HepG2 (cell line): ENCODE data around the gene BCL2L2. TPM values are rescaled to one million over a fixed set of nuclear protein-coding genes. Genes with fewer than 3 reads are reported as not detected.

Source experiments
- BRD4 ChIP-seq: sonication (generic); formaldehyde crosslinking; IDR thresholded peaks from 2 replicates; pipeline ENCODE4 v1.4.0; 2020; ENCODE audit warnings: missing genetic modification reagents
- CBFB ChIP-seq: sonication (generic); formaldehyde crosslinking; IDR thresholded peaks from 2 replicates; pipeline ENCODE4 v1.4.0; 2020; ENCODE audit warnings: missing genetic modification reagents
- CEBPB ChIP-seq: IDR thresholded peaks from 2 replicates; pipeline ENCODE4 v1.6.1; 2011; ENCODE audit warnings: low read depth, low read length, improper control_type of control experiment, borderline replicate concordance
- CEBPG ChIP-seq: IDR thresholded peaks from 2 replicates; pipeline ENCODE4 v1.6.1; 2016
- EED ChIP-seq: sonication (generic); formaldehyde crosslinking; IDR thresholded peaks from 2 replicates; pipeline ENCODE4 v1.5.0; 2020; ENCODE audit warnings: mild to moderate bottlenecking, missing genetic modification reagents
- FOXC1 ChIP-seq: sonication (generic); formaldehyde crosslinking; IDR thresholded peaks from 2 replicates; pipeline ENCODE4 v1.8.0; 2022; ENCODE audit warnings: mild to moderate bottlenecking, missing genetic modification reagents, borderline replicate concordance
- GABPB1 ChIP-seq: IDR thresholded peaks from 2 replicates; pipeline ENCODE4 v1.6.1; 2016; ENCODE audit warnings: mild to moderate bottlenecking, missing genetic modification reagents, moderate library complexity, missing compliant biosample characterization
- GLI4 ChIP-seq: sonication (generic); formaldehyde crosslinking; IDR thresholded peaks from 2 replicates; pipeline ENCODE4 v1.5.1; 2020; ENCODE audit warnings: missing genetic modification reagents, mild to moderate bottlenecking, moderate library complexity, borderline replicate concordance
- GPN1 ChIP-seq: sonication (generic); formaldehyde crosslinking; IDR thresholded peaks from 2 replicates; pipeline ENCODE4 v1.5.1; 2020; ENCODE audit warnings: missing genetic modification reagents, borderline replicate concordance
- HDAC6 ChIP-seq: fragments of 200-600 bp; sonication (generic); IDR thresholded peaks from 2 replicates; pipeline ENCODE4 v1.7.0; 2017; ENCODE audit warnings: mild to moderate bottlenecking, antibody characterized with exemption, low read length, low read depth
- KAT8 ChIP-seq: IDR thresholded peaks from 2 replicates; pipeline ENCODE4 v1.6.1; 2016; ENCODE audit warnings: missing genetic modification reagents, missing compliant biosample characterization
- KDM1A ChIP-seq: IDR thresholded peaks from 2 replicates; pipeline ENCODE4 v1.6.1; 2016; ENCODE audit warnings: missing compliant biosample characterization
- KLF13 ChIP-seq: sonication (generic); formaldehyde crosslinking; IDR thresholded peaks from 2 replicates; pipeline ENCODE4 v1.4.0; 2020; ENCODE audit warnings: mild to moderate bottlenecking, missing genetic modification reagents
- MED13 ChIP-seq: sonication (generic); formaldehyde crosslinking; IDR thresholded peaks from 2 replicates; pipeline ENCODE4 v1.5.0; 2020; ENCODE audit warnings: missing genetic modification reagents
- ONECUT2 ChIP-seq: sonication (generic); formaldehyde crosslinking; IDR thresholded peaks from 2 replicates; pipeline ENCODE4 v1.4.0; 2020; ENCODE audit warnings: missing genetic modification reagents
- PCBP1 ChIP-seq: fragments of 200-400 bp; formaldehyde crosslinking; IDR thresholded peaks from 2 replicates; pipeline ENCODE4 v1.6.1; 2017; ENCODE audit warnings: mild to moderate bottlenecking, low read depth, low read length, borderline replicate concordance
- PTBP1 ChIP-seq: fragments of 200-400 bp; formaldehyde crosslinking; IDR thresholded peaks from 2 replicates; pipeline ENCODE4 v1.6.1; 2018; ENCODE audit warnings: low read length, low read depth; ENCODE audit not compliant: poor library complexity, severe bottlenecking
- RORA ChIP-seq: sonication (generic); formaldehyde crosslinking; IDR thresholded peaks from 2 replicates; pipeline ENCODE4 v1.5.0; 2020; ENCODE audit warnings: mild to moderate bottlenecking, missing genetic modification reagents, moderate library complexity
- SALL1 ChIP-seq: sonication (generic); formaldehyde crosslinking; IDR thresholded peaks from 2 replicates; pipeline ENCODE4 v1.8.0; 2022; ENCODE audit warnings: mild to moderate bottlenecking, missing genetic modification reagents
- SPEN ChIP-seq: sonication (generic); formaldehyde crosslinking; IDR thresholded peaks from 2 replicates; pipeline ENCODE4 v1.5.1; 2020; ENCODE audit warnings: low read depth, mild to moderate bottlenecking, missing genetic modification reagents
- ZNF224 ChIP-seq: sonication (generic); formaldehyde crosslinking; IDR thresholded peaks from 2 replicates; pipeline ENCODE4 v1.5.0; 2020; ENCODE audit warnings: mild to moderate bottlenecking, missing genetic modification reagents
- ZNF264 ChIP-seq: sonication (generic); formaldehyde crosslinking; IDR thresholded peaks from 2 replicates; pipeline ENCODE4 v1.4.0; 2020; ENCODE audit warnings: missing genetic modification reagents
- ZNF34 ChIP-seq: sonication (generic); formaldehyde crosslinking; IDR thresholded peaks from 2 replicates; pipeline ENCODE4 v1.4.0; 2020; ENCODE audit warnings: mild to moderate bottlenecking, missing genetic modification reagents, borderline replicate concordance
- ZNF749 ChIP-seq: sonication (generic); formaldehyde crosslinking; IDR thresholded peaks from 2 replicates; pipeline ENCODE4 v1.8.0; 2022; ENCODE audit warnings: mild to moderate bottlenecking, missing genetic modification reagents, moderate library complexity, borderline replicate concordance
- polyA plus RNA-seq, 8 experiments: library from polyadenylated mRNA; depleted of rRNA in 3 of 8; stranded (reverse) in 7 of 8; unstranded in 1 of 8; fragments of >200 nt; fragmentation: Illumina TruSeq in 4 of 8; extraction: Trizol in 4 of 8; gene quantifications; 2 replicates each; pipeline versions ENCODE4 v1.2.1 to v1.2.3, GENCODE V29; 2011 to 2016; ENCODE audit warnings: low read depth in 4 of 8, missing spikeins in 1 of 8, mixed read lengths in 1 of 8; ENCODE audit not compliant: insufficient read depth in 1 of 8
- total RNA-seq, 5 experiments: library from RNA; depleted of rRNA; stranded (reverse); fragments of >200 nt; fragmentation: Illumina TruSeq; extraction: Trizol; gene quantifications; 2 replicates each; pipeline ENCODE4 v1.2.3, GENCODE V29; 2016; ENCODE audit warnings: low read depth in 1 of 5
- TF ChIP-seq, protein P1 (sequence below): sonication (generic); formaldehyde crosslinking; IDR thresholded peaks from 2 replicates; pipeline ENCODE4 v1.8.1; 2023; ENCODE audit warnings: missing genetic modification reagents, inconsistent platforms, borderline replicate concordance
- TF ChIP-seq, protein P2 (sequence below): sonication (generic); formaldehyde crosslinking; IDR thresholded peaks from 2 replicates; pipeline ENCODE4 v1.4.0; 2020; ENCODE audit warnings: mild to moderate bottlenecking, missing genetic modification reagents

The BCL2L2 gene
- total and polyA plus RNA-seq, 2 of the 13 experiments (the other 11 are each of a cell fraction or from before 2014, with no cell fraction given) = 28.1 to 49.8 TPM

DNA sequence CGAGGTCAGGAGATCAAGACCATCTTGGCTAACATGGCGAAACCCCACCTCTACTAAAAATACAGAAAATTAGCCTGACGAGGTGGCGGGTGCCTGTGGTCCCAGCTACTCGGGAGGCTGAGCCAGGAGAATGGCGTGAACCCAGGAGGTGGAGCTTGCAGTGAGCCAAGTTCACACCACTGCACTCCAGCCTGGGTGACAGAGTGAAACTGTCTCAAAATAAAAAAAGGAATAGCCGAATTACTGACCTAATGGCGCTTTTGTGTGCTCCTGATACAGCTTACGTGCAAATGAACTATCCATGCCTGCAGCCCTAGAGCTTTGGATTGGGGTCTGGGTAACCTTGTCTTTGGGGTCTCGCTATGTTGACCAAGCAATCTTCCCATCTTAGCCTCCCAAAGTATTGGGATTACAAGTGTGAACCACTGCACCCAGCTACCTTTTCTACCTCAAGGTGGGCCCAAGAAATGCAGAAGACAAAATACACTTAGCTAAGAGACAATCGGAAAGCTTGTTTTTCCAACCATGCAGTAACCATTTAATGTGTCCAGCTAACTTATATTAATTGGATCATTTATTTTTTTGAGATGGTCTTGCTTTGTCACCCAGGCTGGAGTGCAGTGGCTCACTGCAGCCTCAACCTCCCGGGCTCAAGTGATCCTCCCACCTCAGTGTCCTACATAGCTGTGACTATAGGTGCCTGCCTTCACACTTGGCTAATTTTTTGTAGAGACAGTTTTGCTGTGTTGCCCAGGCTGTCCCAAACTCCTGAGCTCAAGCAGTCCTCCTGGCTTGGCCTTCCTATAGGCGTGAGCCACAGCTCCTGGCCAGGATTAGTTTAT is 20.1 kb downstream of the BCL2L2 start (continued):
- TF ChIP-seq ZNF264 (no peak), KLF13 (CRISPR knock-in tag) (0 out of 2 replicates have a peak, but pooled peaks have one; percentile 32), GABPB1 (CRISPR knock-in tag) (peak; percentile 23; the same call in 1 of the 2 replicates), CEBPB (no peak), ZNF749 (CRISPR knock-in tag) (no peak), HDAC6 (no peak), MED13 (CRISPR knock-in tag) (no peak), ZNF34 (CRISPR knock-in tag) (no peak), PTBP1 (no peak), PCBP1 (no peak), CEBPG (CRISPR knock-in tag) (no peak), ZNF224 (CRISPR knock-in tag) (0 out of 2 replicates have a peak, but pooled peaks have one; percentile 1), CBFB (no peak), EED (CRISPR knock-in tag) (no peak), ONECUT2 (CRISPR knock-in tag) (no peak), GLI4 (CRISPR knock-in tag) (no peak), RORA (CRISPR knock-in tag) (no peak), SPEN (0 out of 2 replicates have a peak, but pooled peaks have one; percentile 27), SALL1 (CRISPR knock-in tag) (no peak), GPN1 (CRISPR knock-in tag) (no peak), FOXC1 (CRISPR knock-in tag) (no peak), KDM1A (CRISPR knock-in tag) (no peak), BRD4 (CRISPR knock-in tag) (no peak), KAT8 (CRISPR knock-in tag) (no peak)
- TF ChIP-seq, protein P1, sequence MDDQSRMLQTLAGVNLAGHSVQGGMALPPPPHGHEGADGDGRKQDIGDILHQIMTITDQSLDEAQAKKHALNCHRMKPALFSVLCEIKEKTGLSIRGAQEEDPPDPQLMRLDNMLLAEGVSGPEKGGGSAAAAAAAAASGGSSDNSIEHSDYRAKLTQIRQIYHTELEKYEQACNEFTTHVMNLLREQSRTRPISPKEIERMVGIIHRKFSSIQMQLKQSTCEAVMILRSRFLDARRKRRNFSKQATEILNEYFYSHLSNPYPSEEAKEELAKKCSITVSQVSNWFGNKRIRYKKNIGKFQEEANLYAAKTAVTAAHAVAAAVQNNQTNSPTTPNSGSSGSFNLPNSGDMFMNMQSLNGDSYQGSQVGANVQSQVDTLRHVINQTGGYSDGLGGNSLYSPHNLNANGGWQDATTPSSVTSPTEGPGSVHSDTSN (CRISPR knock-in tag) = no peak
- TF ChIP-seq, protein P2, sequence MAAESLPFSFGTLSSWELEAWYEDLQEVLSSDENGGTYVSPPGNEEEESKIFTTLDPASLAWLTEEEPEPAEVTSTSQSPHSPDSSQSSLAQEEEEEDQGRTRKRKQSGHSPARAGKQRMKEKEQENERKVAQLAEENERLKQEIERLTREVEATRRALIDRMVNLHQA (CRISPR knock-in tag) = no peak
